HS-27A (cell line): ENCODE data around the gene NTMT1.

Source experiments
- DNase-seq: peaks from one replicate; pipeline ENCODE4 v3.0.0-alpha.2; 2012; ENCODE audit warnings: low read depth, missing footprints

NTMT1 gene

DNA sequence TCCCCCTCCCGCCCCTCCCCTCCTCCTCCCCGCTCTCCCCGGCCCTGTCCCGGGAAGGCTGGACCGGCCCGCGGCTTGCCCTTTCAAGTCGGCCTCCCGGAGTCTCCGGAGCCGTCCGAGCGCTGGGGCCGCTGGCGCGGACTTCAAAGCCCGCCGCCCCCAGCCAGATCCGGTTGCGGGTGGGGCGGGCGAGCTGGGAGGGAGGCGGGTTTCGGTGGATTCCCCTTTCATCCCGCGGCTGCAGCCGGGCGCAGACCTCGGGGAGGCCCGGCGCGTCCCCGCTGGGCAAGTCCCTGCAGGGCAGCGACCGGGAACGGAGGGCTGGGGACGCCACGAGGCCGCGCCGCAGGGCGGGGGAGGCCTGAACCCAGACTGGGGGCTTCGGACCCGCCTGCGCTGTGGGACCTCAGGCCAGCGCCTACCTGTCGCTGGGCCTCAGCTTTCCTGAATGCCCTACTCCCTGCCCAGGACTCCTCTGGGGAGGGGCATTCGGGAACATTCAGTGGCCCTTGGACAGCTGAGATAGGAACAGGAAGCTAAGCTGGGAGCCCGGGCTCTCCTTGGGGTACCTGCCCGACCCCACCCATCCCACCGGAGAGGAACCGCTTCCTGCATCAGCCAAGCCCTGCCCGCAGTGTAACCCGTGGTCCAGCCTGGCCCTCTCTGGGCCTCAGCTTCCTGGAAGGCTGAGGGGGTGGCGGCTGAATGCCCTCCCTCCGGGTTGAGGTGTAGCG is 28.4 kb upstream of the NTMT1 start:
- no peak for DNase-seq

DNA sequence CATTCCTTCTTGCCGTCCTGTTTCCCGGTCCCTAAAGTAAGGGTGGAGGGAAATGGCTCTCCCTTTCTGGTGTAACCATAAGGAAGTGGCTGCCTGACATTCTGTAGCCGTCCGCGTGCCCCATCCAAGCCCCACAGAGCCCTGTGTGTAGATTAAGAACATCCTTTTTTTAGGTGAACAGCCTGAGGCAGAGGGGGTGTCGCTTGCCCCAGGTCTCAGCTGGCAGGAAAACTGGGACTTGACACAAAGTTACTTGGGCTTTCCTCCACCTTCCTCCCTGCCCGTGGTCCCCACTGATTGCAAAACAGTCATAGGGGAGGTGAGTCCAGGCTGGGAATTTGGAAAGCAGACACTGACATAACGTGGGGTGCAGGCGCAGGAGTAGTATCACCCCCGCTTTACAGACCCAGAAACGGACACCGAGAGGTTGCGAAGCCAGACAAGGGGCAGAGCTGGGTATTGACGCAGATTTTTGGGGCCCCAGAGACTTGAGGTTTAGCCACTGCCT is 27.8 kb upstream of the NTMT1 start:
- no peak for DNase-seq

DNA sequence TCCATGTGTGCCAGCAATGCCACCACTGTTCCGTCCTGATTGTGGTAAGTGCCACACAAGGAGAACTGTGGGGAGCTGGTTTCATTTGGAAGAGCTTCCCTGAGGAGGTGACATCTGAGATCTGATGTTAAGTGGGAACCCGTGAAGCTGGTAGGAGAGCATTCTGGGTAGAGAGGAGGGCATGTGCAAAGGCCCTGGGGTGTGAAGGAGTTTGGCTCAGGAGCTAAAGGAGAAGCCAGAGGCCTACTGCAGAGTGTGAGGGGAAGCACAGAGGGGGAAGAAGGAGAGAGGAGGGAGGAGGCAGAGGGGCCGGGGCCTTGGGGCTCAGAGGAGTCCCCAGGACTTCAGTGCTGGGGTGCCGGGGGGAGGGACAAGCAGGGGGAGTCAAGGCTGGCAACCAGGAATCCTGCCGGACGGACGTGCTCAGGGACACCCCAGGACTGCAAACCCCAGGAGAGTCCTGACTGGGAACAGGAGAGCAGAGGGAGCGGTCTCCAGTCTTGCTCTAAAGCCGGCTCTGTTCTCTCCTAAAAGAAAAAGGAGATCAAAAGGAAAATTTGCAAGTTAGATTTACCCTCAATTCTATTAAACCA is 24.8 kb upstream of the NTMT1 start:
- DNase-seq: no peak

DNA sequence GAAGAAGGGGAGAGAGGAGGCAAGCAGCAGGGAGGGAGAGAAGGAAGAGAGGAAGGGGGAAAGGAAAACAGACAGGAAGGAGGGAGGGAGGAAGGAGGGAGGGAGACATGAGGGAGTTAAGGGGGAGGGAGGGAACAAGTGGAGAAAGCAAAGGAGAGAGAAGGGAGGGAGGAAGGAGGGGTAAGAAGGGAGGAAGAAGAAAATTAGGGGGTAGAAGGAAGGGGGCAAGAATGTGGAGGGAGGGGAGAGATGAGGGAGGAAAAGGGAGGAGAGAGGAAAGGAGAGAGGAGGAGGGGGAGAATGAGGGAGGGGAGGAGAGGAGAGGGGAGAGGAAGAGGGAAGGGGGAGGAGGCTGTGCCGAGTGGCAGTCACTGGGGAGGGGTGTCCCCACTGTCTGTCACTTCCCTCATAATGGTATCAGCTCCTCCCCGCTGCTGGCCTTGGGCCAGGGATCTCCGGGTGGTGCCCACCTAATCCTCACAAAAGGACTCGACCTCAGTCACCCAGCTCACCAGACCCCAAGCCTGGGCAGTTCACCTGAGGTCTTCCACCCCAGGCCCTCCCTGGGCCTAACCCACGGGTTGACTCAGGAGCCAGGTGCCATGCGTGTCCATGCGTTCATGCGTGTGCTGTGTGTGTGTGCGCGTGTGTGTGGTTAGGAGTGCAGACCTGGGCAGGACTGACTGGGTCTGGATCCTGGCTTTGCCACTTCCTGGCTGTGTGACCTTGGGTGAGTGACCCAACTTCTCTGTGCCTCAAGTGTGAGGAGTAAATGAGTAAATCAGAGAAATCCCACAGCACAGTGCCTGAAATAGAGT is 23.2 kb upstream of the NTMT1 start:
- DNase-seq: no peak

DNA sequence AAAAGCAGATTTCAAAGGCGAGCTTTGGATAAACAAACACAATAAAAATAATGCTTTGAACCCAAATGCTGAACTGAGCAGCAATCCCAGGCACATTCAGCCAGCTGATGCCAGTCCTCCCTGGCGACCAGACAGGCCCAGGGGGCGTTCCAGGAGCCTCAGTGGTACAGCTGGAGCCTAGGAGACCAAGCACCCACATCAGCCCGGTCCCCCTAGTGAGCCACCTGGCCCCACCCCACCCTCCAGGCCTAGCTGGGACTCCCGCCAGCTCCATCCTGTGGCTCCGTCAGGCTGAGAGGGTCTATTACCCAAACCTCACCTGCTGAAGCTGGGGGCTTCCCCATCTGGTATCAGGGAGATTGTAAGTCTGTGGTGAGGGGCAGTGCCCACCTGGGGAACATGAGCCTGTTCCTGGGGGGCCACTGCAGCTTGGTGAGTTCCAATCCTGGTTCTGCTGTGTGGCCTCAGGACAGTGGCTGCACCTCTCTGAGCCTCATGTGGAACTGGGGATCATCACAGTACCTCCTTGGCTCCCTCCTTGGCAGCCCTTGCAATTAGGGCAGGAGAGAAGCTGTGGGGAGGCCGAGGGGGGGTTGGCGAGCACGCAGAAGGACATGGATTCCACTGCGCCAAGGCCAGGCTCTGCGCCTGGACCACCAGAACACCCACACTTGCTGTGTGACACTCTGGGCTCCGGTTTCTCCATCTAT is 21.8 kb upstream of the NTMT1 start:
- no peak for DNase-seq

DNA sequence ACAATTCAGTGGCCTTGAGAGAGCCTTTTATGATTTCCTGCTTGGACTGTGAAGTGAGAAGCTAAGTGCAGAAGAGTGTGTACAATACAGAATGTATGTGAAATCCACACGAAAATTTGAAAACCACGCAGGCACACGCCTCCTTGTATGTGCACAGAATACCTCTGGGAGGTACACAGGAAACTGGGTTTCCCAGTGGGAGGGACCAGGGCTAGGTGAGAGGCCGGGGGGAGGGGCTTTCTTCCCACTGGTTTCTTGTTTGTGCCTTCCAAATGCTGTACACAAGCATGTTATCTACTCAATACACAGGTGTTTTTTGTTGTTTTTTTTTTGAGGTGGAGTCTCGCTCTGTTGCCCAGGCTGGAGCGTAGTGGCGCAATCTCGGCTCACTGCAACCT is 21.2 kb upstream of the NTMT1 start:
- DNase-seq: no peak

DNA sequence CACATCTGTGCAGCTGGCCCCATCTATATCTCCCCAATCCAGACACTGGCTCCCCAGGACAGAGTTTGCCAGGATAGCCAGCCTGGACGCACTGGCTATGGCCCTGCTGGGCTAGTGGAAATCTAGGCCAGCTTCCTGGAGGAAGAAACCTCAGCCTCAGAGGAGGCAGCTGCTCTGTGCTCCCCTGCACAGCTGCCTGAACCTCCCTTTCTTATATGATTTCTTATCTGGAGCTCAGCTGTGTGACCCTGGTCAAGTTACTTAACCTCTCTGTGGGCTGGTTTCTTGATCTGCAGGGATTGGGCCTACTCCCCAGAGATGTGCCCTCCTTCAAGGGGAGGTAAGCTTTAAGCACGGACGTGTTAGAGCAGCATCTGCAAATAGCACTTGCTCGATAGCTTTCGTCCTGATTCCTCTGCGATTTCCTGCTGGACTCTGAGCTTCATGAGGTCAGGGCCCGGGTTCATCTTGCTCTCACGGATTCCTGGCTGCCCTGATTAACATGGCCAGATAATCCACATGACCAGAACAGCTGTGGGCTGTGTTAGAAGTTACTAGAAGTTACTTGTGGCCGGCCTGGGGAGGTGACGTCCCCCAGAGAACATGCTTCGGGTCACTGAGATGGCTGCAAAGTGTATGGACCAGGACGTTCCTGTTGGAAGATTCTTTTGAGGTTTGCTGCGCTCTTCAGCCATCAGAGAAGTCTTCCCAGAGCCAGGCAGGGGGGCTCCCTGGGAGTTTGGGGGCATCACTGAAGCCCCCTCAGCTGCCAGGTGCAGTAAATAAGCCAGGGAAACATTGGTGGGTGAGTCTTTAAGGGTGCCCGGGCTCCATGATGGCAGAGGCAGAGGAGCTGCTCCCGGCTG is 19.6 kb upstream of the NTMT1 start:
- DNase-seq: no peak

DNA sequence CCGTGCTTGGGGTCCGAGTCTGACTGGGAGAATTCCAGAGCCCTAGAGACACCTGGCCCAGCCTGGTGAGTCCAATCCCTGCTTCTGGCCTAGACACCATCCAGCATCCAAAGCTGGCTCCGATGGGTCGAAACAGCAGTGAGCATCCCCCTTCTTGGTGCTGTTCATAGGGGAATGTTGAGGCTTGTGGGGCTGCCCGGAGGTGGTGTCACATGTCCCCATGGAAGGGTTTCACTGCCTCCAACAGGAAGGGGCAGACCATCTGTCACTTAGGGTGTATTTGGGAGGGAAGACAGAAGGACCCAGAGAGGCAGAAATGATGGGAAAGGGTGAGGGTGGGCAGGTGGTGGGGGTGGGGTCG is 19.0 kb upstream of the NTMT1 start:
- DNase-seq: no peak

DNA sequence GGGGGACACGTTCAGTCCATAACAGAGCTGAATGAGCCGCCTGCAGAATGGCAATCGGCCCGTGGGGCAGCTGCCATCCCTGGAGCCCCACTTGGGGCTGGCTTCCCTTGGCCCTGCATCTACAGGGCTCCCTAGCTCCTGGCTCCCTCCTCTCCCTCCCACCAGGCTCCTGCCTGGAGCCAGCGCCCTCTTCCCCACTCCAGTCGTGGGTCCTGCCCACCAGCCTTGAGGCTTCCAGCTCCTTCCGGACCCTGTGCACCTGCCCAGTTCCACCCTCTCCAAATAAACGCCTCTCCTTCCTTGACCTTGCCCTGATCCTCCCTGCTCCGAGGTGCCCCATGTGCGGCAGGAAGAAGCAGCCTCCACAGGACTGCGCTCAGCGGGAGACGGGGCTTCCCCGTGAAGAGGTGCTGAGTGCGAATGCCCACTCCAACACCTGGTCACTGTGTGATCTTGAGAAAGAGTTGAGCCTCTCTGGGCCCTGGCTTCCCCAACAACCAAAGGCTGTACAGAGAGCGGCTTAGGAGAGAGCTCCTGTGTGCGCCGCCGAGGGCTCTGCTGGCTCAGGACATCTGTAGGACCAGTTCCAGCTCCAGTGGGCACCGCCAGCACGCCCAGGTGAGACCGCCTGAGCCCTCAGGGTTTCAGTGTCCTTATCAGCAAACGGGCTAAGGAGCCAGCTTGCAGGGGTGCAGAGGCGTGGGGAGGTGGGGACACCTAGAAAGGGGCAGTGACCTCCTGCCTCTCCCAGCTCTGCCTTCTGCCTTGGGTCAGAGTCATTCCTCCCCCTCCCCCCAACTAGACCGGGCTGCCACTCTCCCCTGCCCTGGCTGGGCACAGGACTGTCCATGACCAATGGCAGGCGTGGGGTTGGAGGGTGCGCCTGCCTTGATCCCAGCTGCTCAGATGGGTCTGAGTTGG is 17.1 kb upstream of the NTMT1 start:
- DNase-seq: no peak

DNA sequence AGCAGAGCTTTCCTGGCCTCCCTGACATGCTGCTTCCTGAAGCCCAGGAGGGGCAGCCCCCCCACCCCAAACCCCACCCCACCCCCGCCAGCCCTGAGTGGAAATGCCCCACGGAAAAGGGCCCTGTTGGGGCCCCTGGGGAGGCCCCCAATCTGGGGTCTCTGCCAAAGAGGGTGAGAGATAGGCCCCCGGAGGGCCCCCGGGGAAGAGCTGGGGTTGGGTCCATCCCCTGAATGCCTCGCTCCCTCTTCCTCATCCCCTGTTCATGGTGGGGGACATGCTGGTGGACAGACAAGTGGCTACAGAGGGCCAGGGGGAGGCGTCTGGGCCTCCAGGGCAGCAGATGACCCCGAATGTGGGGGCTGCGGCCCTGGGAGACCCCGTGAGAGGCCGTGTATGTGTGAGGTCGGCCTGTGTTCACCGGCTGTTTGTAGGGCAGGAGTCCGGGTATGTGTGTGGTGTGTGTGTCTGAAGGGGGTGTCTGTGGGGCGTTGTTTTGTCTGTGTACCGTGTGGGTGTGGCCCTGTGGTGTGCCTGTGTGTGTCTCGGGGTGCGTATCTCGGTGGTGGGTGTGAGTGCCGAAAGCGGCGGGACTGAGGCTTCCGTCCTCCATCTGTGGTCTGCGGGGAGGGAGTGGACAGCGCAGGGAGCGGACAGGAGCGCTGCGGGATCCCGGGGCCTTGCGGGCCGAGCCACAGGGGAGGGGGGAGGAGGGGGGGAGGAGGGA is 16.3 kb upstream of the NTMT1 start:
- no peak for DNase-seq

DNA sequence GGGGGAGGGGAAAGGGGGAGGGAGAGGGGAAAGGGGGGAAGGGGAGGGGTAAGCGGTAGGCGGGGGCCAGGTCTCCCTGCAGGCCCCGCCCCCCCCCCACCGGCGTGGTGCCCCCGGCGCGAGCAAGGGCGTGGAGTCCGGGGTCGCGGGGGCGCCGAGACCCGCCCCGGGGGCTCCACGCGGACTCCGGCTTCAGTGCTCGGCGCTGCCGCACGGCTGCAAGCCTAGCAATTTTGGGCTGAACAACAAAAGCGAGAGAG is 15.8 kb upstream of the NTMT1 start:
- DNase-seq: no peak

DNA sequence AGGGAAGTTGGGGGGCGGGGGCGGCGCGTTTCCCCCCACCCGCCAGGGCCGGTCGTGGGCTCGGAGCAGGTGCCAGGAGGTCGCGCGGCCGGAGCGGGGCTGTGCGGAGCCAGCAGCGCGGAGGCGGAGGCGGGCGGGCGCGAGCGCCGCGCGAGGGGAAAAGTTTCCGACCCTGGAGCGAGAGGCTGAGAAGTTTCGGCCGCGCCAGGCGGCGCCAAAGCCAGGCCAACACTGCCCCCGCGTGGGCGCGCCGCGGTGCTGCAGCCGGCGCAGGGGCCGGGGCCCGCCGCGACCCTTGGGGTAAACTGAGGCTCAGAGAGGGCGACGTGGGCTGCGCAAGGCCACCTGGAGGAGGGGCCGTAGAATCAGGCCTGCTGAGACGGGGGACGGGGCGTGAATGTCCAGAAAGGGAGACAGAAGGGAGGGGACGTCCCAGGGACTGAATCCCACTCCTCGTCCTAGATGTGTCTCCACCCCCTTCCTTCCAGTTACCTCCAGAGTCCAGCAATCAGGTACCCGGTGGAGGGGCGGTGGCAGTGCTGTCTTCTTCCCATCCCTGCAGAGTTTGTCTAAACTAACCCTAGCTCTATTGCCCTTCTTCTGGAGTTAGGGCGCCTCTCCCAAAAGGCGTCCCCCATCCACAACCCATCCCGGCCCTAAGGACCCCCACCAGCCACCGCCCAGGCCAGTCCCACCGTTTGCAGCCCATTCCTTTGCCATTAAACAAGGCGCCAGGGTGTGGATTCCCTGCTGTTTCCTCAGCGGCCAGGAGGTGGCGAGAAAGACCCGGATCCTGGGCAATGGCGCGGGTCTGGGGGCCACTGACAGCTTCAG is 15.3 kb upstream of the NTMT1 start:
- no peak for DNase-seq

DNA sequence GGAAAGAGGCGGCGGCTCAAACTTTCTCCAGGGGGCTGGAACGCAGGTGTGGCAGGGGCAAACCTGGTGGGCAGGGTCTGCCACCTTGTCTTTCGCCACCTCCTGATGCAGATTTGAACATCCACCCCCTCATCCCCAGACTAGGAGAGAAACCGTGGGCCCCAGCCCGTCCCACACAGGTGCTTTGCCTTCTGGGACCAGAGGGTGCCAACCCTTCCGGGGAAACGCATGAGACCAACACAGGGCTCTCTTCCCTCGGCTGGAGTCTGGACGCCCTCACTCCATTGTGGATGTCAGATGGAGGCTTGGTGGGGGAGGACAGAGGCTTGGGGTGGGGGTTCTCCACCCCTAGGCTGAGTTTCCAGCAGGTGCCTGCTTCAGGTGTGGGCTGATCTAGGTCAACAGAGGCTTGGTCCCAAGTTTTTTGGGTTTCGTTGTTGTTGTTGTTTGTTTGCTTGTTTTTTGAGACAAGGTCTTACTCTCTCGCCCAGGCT is 14.6 kb upstream of the NTMT1 start:
- no peak for DNase-seq

DNA sequence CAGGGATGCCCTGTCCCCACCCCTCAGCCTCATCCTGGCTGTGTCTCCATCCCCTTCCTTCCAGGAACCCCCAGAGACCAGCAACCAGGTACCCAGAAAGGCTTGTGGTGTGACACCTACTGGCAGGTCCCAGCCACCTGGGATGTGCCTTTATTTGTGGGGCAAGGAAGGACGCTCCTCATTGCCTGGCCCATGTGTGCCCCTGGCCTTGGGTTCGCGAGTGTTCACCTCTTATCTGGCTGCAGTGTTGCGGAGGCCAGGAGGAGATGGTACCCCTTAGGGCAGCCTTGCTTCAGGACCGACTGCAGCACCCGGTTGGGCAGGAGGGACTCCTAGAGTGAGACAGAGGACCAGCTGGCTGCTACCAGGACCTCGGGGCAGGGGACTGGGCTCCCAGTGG is 13.8 kb upstream of the NTMT1 start:
- DNase-seq: no peak

DNA sequence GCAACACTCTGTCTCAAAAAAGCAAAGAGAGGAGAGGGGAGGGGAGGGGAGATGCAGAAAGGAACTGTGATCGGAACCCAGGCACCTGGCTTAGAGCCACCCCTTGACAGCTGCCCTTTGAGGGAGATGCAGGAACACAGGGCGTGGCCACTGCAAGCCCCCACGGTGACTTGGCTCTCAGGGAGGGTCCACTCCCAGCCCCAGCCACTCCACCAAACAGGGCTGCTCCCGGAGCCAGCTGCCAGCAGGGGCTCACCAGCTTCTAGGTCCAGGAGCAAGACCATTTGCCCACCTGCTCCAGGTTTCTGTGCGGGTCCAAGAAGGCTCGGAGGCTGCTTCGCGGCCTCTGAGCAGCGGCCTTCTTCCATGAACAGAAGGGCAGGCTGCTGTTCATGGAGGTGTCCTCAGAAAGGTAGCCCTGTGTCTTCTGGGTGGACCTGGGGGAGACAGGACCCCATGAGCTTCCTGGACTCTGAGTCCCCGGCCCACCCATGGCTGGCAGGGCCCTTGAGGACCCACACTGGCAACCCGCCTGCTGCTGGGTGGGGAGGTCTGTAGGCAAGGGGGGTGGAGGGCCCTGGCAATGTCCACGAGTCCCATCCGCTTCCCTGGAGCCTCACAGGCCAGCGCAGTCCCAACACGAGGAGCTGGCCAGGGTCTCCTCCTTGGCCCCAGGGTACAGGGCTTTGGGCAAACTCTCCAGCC is 13.0 kb upstream of the NTMT1 start:
- DNase-seq: no peak

DNA sequence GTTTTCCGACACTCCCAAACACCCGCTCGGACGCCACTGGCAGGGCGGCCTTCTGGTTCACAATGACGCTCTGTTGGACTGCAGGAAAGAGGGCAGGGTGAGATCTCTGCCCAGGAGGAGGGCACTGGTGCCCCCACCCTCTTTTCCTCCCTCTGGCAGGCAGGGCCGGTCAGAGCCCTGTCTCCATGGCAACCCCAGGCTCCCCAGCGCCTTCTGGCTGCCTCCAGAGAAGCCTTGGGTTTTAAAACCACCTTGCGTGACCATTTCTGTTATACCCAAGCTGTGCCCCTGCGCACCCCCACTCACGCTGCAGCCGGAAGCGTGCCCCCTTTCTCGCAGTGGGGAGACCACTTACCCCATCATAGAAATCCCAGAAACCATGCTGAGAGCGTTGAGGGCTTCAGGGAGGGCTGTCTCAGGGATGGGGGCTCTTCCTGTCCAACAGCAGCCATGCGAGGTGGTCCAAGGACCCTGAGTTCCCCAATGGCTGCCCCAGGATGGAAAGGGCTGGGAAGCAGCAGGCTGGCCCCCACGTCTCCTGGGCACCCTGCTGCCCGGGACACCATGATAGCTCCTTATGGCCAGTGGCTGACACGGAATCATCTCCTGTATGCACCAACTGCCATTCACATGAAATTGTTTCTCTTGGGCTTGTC is 12.3 kb upstream of the NTMT1 start:
- DNase-seq: no peak

DNA sequence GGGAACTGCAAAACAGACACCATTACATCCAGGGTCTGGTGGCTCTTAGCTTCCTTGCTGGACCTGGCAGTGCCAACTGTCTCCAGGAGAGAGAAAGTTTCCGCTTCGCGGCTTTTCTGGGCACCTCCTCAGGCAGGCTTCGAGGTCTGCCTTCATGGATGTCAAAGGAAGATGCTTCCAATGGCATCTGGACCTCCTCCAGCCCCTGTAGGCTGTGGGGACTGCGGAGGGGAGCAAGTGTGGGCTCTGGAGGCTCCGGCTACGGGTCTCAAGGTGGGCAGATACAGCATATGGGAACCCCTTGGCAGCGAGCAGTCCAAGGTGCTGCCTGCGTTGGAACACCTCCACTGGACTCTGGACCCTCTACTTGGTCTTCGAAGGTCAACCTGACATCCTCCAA is 11.0 kb upstream of the NTMT1 start:
- no peak for DNase-seq
